ENCODE data around the gene CISTR.
"Not testable (repeated sequence)": the region's sequence is repeated elsewhere in the genome, so short reads cannot be mapped to it uniquely, and the experiment has no call there.

The CISTR gene

DNA sequence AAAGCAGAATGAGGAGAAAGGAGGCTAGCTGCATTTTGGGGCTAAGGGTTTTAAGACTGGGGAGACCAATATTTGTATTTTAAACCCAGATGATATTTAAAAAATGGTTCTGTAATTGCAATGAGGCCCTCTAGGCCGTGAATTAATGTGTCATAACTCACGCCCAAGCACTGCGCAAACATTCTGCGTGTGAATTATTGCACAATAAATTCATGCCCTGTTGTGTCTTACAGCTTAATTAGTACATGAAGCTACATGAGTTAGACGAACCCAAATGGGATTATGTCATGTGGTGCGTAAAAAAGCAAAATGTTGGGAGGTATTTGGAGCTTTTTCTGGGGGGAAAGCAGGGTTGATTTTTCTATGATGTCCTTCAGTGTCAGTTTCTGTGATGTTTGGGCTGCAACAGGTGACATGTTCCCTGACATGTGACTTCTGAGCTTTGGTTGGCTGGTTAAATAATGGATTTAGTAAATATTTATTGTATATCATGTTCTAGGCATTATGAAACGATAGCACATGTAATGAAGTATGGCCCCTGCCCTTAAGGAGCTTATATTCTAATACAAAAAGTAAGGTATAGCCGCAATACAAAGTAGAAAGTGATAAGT, 30.4 kb upstream of the CISTR start:
- Histone ChIP-seq H3K79me2 (no peaks in the 10 kb centered on the region), H3K4me1 (no peaks in the 10 kb centered on the region), H3K9ac (no peak overlapping the region), H3K9me3 (ENCODE audit: control insufficient read depth, low read length) (no peaks in the 10 kb centered on the region), H2AFZ (no peak overlapping the region), H3K4me2 (ENCODE audit: low read length) (no peak overlapping the region), H3K36me3 (ENCODE audit: control insufficient read depth, insufficient read depth, low read length) (no peaks in the 10 kb centered on the region), H3K27me3 (ENCODE audit: control insufficient read depth, insufficient read depth, low read length) (no peaks in the 10 kb centered on the region), H3K4me3 (ENCODE audit: low read depth, low read length) (no peak overlapping the region), H3K27ac (no peak overlapping the region)
- TF ChIP-seq, protein P1, sequence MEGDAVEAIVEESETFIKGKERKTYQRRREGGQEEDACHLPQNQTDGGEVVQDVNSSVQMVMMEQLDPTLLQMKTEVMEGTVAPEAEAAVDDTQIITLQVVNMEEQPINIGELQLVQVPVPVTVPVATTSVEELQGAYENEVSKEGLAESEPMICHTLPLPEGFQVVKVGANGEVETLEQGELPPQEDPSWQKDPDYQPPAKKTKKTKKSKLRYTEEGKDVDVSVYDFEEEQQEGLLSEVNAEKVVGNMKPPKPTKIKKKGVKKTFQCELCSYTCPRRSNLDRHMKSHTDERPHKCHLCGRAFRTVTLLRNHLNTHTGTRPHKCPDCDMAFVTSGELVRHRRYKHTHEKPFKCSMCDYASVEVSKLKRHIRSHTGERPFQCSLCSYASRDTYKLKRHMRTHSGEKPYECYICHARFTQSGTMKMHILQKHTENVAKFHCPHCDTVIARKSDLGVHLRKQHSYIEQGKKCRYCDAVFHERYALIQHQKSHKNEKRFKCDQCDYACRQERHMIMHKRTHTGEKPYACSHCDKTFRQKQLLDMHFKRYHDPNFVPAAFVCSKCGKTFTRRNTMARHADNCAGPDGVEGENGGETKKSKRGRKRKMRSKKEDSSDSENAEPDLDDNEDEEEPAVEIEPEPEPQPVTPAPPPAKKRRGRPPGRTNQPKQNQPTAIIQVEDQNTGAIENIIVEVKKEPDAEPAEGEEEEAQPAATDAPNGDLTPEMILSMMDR (IDR thresholded peaks at IDR 0.05): no peak

DNA sequence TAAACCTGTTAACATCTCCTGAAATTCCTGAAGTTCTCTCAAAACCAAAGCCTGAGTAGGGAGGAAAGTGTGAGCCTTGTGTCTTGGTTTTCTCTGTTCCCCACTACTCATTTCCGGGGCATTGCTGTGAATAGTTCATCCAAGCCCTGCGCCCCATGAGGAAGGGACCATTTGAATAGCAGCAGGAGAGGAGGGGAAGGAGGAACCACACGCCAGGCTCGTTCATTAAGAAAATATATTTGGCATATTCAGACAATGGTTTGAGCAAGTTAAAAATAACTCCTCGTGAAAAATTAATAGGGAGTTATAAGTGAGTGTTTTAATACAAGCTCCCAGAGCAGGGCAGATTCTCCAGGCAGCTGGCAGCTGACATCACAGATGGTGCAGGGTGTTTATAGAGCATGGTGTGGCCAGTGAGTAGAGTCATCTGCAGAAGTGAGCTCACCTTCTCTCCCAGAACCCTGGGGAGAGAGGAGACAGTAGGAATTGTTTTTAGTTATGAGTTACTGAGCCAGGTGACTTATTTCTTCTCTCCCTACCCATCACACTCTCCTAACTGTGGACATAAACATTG, 29.5 kb upstream of the CISTR start:
- Histone ChIP-seq H3K79me2 (no peaks in the 10 kb centered on the region), H2AFZ (no peak overlapping the region), H3K36me3 (ENCODE audit: control insufficient read depth, insufficient read depth, low read length) (no peaks in the 10 kb centered on the region), H3K27ac (no peak overlapping the region), H3K4me2 (ENCODE audit: low read length) (no peak overlapping the region), H3K4me1 (no peaks in the 10 kb centered on the region), H3K27me3 (ENCODE audit: control insufficient read depth, insufficient read depth, low read length) (no peaks in the 10 kb centered on the region), H3K9me3 (ENCODE audit: control insufficient read depth, low read length) (no peaks in the 10 kb centered on the region), H3K4me3 (ENCODE audit: low read depth, low read length) (no peak overlapping the region), H3K9ac (no peak overlapping the region)
- TF ChIP-seq, protein P1 (IDR thresholded peaks at IDR 0.05): no peak

DNA sequence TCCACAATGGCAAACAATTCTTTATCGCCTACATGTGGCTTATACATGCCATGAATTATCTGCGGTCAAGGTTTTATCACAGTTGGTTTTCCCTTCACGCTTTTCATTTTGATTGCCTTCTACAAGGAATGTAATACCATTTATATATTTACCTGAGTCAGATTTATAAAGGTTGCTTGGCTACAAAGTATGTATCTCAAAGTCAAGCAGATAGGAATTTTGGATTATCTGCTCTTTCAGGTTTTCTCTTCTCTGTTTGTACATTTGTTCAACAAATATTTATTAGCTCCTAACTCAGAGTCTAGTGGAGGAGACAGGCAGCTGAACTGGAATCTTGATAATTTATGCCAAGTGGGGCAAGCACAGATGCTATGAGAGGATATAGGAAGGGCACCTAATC, 28.5 kb upstream of the CISTR start:
- no peaks in the 10 kb centered on the region for H3K36me3 ChIP-seq (ENCODE audit: control insufficient read depth, insufficient read depth, low read length)

DNA sequence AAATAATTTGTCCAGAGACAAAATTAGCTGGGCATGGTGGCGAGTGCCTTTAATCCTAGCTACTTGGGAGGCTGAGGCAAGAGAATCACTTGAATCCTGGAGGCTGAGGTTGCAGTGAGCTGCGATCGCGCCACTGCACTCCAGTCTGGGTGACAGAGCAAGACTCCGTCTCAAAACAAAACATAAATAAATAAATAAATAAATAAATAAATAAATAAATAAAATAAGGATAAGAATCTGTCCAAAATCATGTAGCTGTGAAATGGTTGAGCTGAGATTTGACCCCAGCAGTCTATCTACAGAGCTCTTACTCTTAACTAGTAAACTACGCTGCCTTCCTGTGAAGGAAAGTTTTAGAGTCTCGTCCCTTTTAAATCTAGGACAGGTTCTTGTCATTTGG, 27.9 kb upstream of the CISTR start:
- H3K79me2 ChIP-seq; H3K27ac ChIP-seq; H3K4me2 ChIP-seq (ENCODE audit: low read length); H3K27me3 ChIP-seq (ENCODE audit: control insufficient read depth, insufficient read depth, low read length); H3K9ac ChIP-seq; H3K9me3 ChIP-seq (ENCODE audit: control insufficient read depth, low read length); H3K4me3 ChIP-seq (ENCODE audit: low read depth, low read length); H2AFZ ChIP-seq; H3K4me1 ChIP-seq; H3K36me3 ChIP-seq (ENCODE audit: control insufficient read depth, insufficient read depth, low read length): not testable (repeated sequence)

More for the DNA sequence above, 28.5 kb upstream of the CISTR start:
- H3K4me2 ChIP-seq (ENCODE audit: low read length): no peak overlapping the region
- H3K4me1 ChIP-seq: no peaks in the 10 kb centered on the region
- H3K27ac ChIP-seq: no peak overlapping the region
- no peaks in the 10 kb centered on the region for H3K9me3 ChIP-seq (ENCODE audit: control insufficient read depth, low read length)
- no peak overlapping the region for H3K4me3 ChIP-seq (ENCODE audit: low read depth, low read length)
- H2AFZ ChIP-seq: no peak overlapping the region
- TF ChIP-seq, protein P1 (IDR thresholded peaks at IDR 0.05): no peak
- no peak overlapping the region for H3K9ac ChIP-seq
- H3K79me2 ChIP-seq: no peaks in the 10 kb centered on the region
- H3K27me3 ChIP-seq (ENCODE audit: control insufficient read depth, insufficient read depth, low read length): no peaks in the 10 kb centered on the region

DNA sequence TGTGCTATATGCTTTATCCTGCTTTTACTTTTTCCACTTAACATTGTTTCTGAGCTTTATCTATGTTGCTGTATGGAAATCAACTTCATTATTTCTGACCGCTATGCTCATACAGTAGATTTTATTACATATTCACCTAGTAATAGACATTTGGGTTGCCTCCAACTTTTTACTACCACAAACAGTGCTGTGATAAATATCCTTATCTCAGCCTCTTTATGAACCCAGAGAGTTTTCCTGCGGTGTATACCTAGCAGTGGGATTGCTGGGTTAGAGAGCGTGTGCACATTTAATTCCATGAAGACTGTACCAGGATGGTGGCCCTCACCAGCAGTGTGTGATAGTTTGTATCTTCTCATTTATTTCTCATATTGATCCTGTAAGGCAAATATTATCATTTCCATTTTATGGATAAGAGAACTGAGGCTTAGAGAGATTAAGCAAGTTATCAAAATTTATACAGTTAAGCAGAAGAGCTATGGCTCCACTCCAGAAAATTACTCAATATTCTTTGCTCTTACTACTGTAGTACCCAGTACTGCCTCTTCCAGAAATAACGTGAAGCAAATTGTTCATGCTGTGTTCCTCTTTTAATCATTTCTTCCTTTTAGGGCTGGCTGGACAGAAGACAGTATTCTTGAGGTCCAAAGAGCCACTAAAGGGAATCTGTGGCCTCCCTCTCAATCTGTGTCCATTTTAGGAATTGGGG, 26.3 kb upstream of the CISTR start:
- Histone ChIP-seq H3K9ac (no peak overlapping the region), H3K27ac (no peak overlapping the region)

More for the DNA sequence above, 26.3 kb upstream of the CISTR start:
- H3K79me2 ChIP-seq: no peaks in the 10 kb centered on the region
- H3K36me3 ChIP-seq (ENCODE audit: control insufficient read depth, insufficient read depth, low read length): no peaks in the 10 kb centered on the region
- TF ChIP-seq, protein P1 (IDR thresholded peaks at IDR 0.05): no peak
- no peaks in the 10 kb centered on the region for H3K4me1 ChIP-seq
- H2AFZ ChIP-seq: no peak overlapping the region
- H3K4me2 ChIP-seq (ENCODE audit: low read length): no peak overlapping the region
- no peak overlapping the region for H3K4me3 ChIP-seq (ENCODE audit: low read depth, low read length)
- H3K9me3 ChIP-seq (ENCODE audit: control insufficient read depth, low read length): no peaks in the 10 kb centered on the region
- no peaks in the 10 kb centered on the region for H3K27me3 ChIP-seq (ENCODE audit: control insufficient read depth, insufficient read depth, low read length)

Data from parathyroid adenoma (tissue), 2 donors.